Spleen (tissue), 7 donors: ENCODE data around the gene CSF2RB.

Experiments
- POLR2A ChIP-seq, 3 donors: fragments of 450-650 bp; IDR thresholded peaks; one replicate each; pipeline ENCODE4 v1.5.1; 2017; ENCODE audit warnings: antibody characterized with exemption in 3 of 3, mild to moderate bottlenecking in 1 of 3
- POLR2AphosphoS5 ChIP-seq, 3 donors: sonication (generic); formaldehyde crosslinking; IDR thresholded peaks; one replicate each; pipeline ENCODE4 v1.5.1; 2017; ENCODE audit warnings: antibody characterized with exemption in 3 of 3
- TF ChIP-seq, protein P1 (sequence below), 11 experiments: fragments of 200-600 bp in 7 of 11; fragments of 450-650 bp in 4 of 11; sonication (generic) in 4 of 11; IDR thresholded peaks in 8 of 11; conservative IDR thresholded peaks in 3 of 11; 1 replicate in 7 of 11; 2 replicates in 4 of 11; pipeline versions ENCODE4 v1.4.0 to v1.8.0; 2016 to 2021; ENCODE audit warnings: antibody characterized with exemption in 11 of 11, inconsistent platforms in 4 of 11, mild to moderate bottlenecking in 1 of 11
- donor health status: DM: no; HTN: no; CAD: no; lungs with moderate emphysema.
- donor health status: DM: no; HTN: no; CAD: no.
- donor health status: DM: no; HTN: no; CAD: no.

DNA sequence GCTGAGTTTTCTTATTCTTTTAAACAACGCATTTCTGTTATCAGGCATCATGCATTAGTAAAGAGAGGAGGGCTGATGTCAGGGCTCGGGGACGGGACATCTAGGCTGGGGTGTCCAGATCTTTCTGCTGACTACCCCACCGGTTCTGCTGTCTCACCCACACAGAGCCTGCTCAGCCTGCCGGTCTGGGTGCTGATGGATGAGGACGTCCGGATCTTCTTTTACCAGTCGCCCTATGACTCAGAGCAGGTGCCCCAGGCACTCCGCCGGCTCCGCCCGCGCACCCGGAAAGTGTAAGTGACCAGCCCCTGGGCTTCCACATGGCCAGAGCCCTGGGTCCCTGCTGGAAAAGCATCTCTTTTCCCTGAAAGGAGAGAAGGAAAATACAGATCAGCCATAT lies 43.2 kb upstream of the CSF2RB start:
- TF ChIP-seq, protein P1, sequence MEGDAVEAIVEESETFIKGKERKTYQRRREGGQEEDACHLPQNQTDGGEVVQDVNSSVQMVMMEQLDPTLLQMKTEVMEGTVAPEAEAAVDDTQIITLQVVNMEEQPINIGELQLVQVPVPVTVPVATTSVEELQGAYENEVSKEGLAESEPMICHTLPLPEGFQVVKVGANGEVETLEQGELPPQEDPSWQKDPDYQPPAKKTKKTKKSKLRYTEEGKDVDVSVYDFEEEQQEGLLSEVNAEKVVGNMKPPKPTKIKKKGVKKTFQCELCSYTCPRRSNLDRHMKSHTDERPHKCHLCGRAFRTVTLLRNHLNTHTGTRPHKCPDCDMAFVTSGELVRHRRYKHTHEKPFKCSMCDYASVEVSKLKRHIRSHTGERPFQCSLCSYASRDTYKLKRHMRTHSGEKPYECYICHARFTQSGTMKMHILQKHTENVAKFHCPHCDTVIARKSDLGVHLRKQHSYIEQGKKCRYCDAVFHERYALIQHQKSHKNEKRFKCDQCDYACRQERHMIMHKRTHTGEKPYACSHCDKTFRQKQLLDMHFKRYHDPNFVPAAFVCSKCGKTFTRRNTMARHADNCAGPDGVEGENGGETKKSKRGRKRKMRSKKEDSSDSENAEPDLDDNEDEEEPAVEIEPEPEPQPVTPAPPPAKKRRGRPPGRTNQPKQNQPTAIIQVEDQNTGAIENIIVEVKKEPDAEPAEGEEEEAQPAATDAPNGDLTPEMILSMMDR (IDR thresholded peaks at IDR 0.05 in 8 of 11, conservative IDR thresholded peaks at IDR 0.05 in 3 of 11): no peak
- TF ChIP-seq POLR2A (IDR thresholded peaks at IDR 0.05): no peak
- TF ChIP-seq POLR2AphosphoS5 (IDR thresholded peaks at IDR 0.05): peak in 1 of 3 donors; percentile 35
